IPS-15b (cell line): ENCODE data around the gene BTNL3.

Experiments
- H3K27me3 ChIP-seq: one replicate; pipeline ENCODE4 v1.6.1; 2013; ENCODE audit warnings: low read length; ENCODE audit not compliant: control insufficient read depth, insufficient read depth
- H3K36me3 ChIP-seq: one replicate; pipeline ENCODE4 v1.6.1; 2013; ENCODE audit warnings: low read length; ENCODE audit not compliant: control insufficient read depth, insufficient read depth
- H3K4me1 ChIP-seq: one replicate; pipeline ENCODE4 v1.6.1; 2013; ENCODE audit warnings: mild to moderate bottlenecking, low read length; ENCODE audit not compliant: control insufficient read depth, insufficient read depth
- H3K4me3 ChIP-seq: one replicate; pipeline ENCODE4 v1.5.1; 2013; ENCODE audit warnings: low read depth, low read length
- H3K9ac ChIP-seq: one replicate; pipeline ENCODE4 v1.6.1; 2013; ENCODE audit warnings: low read depth, mild to moderate bottlenecking, low read length
- H3K9me3 ChIP-seq: one replicate; pipeline ENCODE4 v1.6.1; 2013; ENCODE audit warnings: mild to moderate bottlenecking, low read length; ENCODE audit not compliant: control insufficient read depth, insufficient read depth

Gene BTNL3

DNA sequence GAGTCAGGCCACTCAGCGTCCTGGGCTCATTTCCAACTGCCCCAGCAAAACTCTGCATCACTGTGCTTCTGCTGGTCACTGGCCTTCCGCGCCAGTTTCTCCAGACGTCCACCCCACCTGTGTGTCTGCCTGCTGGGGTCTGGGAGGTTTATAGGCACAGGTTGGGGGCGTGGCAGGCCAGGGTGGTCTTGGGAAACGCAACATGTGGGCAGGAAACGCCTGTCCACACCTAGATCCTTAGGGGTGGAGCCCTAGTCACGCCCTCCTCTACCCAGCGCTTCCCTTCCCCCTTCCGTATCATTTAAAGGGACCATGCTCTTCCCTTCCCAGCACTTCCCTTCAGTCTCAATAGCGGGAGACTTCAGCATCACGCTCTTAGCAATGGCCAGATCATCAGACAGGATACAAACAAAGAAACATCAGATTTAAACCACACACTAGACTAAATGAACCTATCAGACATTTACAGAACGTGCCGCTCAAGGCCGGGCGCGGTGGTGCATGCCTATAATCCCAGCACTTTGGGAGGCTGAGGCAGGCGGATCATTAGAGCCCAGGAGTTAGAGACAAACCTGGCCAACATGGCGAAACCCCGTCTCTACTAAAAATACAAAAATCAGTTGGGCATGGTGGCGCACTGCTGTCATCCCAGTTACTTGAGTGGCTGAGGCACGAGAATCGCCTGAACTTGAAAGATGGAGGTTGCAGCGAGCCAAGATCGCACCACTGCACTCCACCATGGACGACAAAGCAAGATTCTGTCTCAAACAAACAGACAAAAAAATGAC is 39.6 kb downstream of the BTNL3 start:
- Histone ChIP-seq H3K9ac (peak overlapping the region; percentile 38), H3K4me3 (peak overlapping the region; percentile 63), H3K4me1 (no peaks in the 10 kb centered on the region), H3K27me3 (peaks cover 11% of the 10 kb centered on the region), H3K36me3 (no peaks in the 10 kb centered on the region), H3K9me3 (peaks cover 2% of the 10 kb centered on the region)

GRCh38 chr5:181031716-181032115 is 43.1 kb downstream of the BTNL3 start:
- Histone ChIP-seq H3K27me3 (peaks cover 11% of the 10 kb centered on the region), H3K36me3 (no peaks in the 10 kb centered on the region), H3K9me3 (peaks cover 3% of the 10 kb centered on the region), H3K4me3 (no peak overlapping the region), H3K9ac (no peak overlapping the region), H3K4me1 (peaks cover 2% of the 10 kb centered on the region)

- peaks cover 16% of the 10 kb centered on the region for H3K27me3 ChIP-seq
- peaks cover 3% of the 10 kb centered on the region for H3K4me1 ChIP-seq
- H3K9me3 ChIP-seq = peaks cover 3% of the 10 kb centered on the region
- H3K9ac ChIP-seq = no peak overlapping the region
- H3K36me3 ChIP-seq = no peaks in the 10 kb centered on the region
- no peak overlapping the region for H3K4me3 ChIP-seq
These were observed 47.6 kb downstream of the BTNL3 start for GRCh38 chr5:181035991-181036815.

DNA sequence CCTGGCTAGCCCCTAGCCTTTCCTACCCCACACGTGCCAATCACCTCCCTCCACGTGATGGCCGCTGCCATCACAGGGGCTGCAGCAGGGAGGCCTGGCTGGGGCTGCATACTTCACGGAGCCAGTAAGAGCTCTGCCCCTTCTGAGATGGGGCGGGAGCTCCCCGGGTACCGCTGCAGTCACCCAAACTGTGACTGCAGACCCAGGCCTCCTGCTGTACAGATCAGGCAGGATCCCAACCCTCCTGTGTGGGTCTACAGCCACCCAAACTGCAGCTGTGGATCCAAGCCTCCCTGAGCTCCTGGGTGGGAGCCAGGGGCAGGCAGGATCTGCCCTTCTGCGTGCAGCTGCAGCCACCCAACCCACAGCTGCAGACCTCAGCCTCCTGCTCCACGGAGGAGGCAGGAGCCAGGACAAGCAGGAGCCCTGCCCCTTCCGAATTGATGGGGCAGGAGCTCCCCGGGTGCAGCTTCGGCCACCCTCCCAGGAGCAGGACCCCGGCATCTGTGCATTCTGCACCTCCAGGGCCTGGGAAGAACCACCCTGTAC is 48.2 kb downstream of the BTNL3 start:
- H3K4me3 ChIP-seq = no peak overlapping the region
- no peak overlapping the region for H3K9ac ChIP-seq
- peaks cover 17% of the 10 kb centered on the region for H3K27me3 ChIP-seq
- H3K4me1 ChIP-seq = peaks cover 3% of the 10 kb centered on the region
- H3K36me3 ChIP-seq = no peaks in the 10 kb centered on the region
- H3K9me3 ChIP-seq = peaks cover 3% of the 10 kb centered on the region

DNA sequence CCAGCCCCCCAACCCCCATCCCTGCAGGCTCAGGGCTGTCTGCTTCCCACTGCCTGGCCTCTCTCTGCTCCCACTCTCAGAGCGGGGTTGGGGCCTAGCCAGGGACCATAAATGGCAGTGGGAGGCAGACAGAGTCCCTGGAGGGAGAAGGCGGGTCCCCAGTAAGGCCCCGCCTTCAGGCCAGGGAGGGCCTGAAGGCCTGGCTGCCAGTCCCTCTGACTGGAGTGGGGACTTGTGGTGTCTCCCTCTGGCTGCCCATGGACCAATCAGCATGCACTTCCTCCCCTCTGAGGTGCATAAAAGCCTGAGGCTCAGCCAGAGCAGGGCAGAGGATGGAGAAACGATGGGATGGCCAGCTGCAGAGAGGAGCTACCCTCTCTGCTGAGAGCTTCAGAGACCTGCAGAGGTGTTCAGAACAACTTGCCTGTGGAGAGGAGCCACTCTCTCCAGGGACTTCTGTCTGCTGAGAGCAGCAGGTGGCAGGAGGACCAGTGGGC is 48.8 kb downstream of the BTNL3 start:
- Histone ChIP-seq H3K27me3 (peaks cover 21% of the 10 kb centered on the region), H3K9ac (no peak overlapping the region), H3K4me3 (no peak overlapping the region), H3K4me1 (peaks cover 3% of the 10 kb centered on the region), H3K36me3 (no peaks in the 10 kb centered on the region), H3K9me3 (peaks cover 3% of the 10 kb centered on the region)

GRCh38 chr5:181039471-181039870 is 50.8 kb downstream of the BTNL3 start:
- Histone ChIP-seq H3K4me1 (peaks cover 3% of the 10 kb centered on the region), H3K4me3 (no peak overlapping the region), H3K9ac (no peak overlapping the region), H3K27me3 (peaks cover 22% of the 10 kb centered on the region), H3K9me3 (no peaks in the 10 kb centered on the region), H3K36me3 (no peaks in the 10 kb centered on the region)

GRCh38 chr5:181039931-181040630 is 51.4 kb downstream of the BTNL3 start, which contains the start of gene BTNL9:
Gene BTNL9 (plus strand): TSS chr5:181040266. CDS start chr5:181045490, 5,224 bp downstream.
- Histone ChIP-seq H3K27me3 (peaks cover 22% of the 10 kb centered on the region), H3K9me3 (no peaks in the 10 kb centered on the region), H3K4me3 (no peak within 1 kb of the TSS), H3K4me1 (peaks cover 3% of the 10 kb centered on the region), H3K36me3 (no peaks in the 10 kb centered on the region), H3K9ac (no peak within 1 kb of the TSS)

DNA sequence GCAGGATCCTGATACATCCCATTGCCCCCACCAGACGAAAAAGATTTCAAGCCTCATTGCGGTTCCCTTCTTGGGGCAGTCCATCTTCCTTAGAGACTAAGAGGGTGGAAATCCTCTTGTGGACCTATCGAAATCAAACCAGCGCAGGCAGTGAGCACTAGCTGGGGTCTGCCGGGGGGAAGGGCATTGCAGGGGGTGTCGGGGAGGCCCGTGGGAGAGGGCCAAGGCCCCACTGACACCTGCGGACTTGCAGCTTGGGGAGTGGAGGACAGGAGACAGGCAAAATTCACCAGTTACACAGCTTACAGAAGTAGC is 51.9 kb downstream of the BTNL3 start:
- peaks cover 22% of the 10 kb centered on the region for H3K27me3 ChIP-seq

DNA sequence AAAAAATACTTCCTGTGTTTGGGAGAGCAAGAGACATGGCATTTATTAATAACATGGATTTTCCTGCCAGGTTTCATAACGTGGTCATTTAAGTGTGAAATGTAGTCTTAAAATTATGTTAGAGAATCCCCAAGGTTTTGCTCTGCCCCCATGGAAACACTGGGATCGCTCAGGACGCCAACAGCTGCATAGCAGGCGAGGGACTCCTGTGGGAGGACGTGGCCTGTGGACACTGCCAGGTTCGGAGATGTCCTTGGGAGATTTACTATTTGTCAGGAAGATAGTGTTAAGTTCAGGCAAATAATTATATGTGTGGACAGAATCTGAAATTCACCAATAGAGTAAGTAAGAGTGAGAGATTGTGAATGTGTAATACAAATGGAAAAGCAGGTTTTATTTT is 52.4 kb downstream of the BTNL3 start:
- no peaks in the 10 kb centered on the region for H3K36me3 ChIP-seq
- H3K9ac ChIP-seq = no peak overlapping the region
- H3K27me3 ChIP-seq = peaks cover 22% of the 10 kb centered on the region
- no peak overlapping the region for H3K4me3 ChIP-seq
- peaks cover 3% of the 10 kb centered on the region for H3K4me1 ChIP-seq
- no peaks in the 10 kb centered on the region for H3K9me3 ChIP-seq

More for the DNA sequence above, 51.9 kb downstream of the BTNL3 start:
- peaks cover 3% of the 10 kb centered on the region for H3K4me1 ChIP-seq
- no peaks in the 10 kb centered on the region for H3K36me3 ChIP-seq
- no peak overlapping the region for H3K4me3 ChIP-seq
- no peak overlapping the region for H3K9ac ChIP-seq
- H3K9me3 ChIP-seq = no peaks in the 10 kb centered on the region

DNA sequence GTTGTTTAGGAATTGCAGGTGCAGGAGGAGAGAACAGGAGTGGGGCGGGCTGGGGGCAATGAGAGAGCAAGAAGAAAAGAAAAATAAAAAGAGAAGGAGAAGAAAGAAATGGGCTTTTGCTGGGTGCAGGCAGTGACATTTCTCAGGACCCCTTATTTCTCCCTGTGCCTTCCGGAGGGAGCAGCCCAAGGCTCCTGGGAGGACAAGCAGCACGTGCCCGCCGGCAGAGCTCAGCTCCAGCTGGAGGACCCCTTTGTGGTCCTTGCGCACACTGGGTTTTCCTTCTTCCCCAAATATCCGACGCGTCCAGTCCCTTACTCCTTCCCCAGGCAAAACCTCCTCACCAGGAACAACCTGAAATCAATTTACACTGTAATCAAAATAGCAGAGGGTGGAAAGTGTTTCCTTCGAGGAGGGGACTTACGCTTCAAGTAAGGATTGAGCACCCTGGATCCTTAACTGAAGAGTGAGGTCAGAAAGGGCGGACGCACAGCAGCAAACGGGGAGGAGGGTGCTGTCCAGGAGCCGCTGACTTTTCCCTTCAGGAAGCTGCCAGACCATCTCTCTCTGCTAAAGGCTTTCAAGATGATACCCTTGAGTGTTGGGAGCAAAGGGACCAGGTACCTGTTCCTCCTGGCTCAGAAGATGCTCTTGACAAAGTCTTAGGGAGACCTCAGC is 53.5 kb downstream of the BTNL3 start:
- H3K9me3 ChIP-seq = no peaks in the 10 kb centered on the region
- H3K27me3 ChIP-seq = peaks cover 32% of the 10 kb centered on the region
- no peak overlapping the region for H3K4me3 ChIP-seq
- H3K4me1 ChIP-seq = peaks cover 2% of the 10 kb centered on the region
- no peak overlapping the region for H3K9ac ChIP-seq
- no peaks in the 10 kb centered on the region for H3K36me3 ChIP-seq

DNA sequence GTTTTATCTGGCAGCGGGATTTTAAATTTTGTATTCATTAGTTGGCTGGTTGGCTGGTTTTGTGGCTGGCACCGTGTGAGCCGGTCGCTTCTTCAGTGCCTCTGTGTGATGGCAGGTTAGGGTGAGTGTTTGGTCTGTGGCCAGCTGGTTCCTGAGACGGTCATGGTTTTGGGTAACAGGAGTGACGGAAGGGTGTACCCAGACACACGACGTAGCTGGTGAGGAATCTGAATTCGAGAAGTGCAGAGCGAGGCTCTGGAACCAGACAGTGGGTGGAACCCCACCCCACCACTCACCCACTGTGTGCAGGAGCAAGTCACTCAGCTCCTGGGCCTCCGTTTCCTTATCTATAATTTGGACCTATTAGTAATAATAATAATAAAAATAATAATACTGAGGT is 54.1 kb downstream of the BTNL3 start:
- no peak overlapping the region for H3K4me3 ChIP-seq
- H3K36me3 ChIP-seq = no peaks in the 10 kb centered on the region
- H3K9ac ChIP-seq = no peak overlapping the region
- no peaks in the 10 kb centered on the region for H3K9me3 ChIP-seq
- peaks cover under 1% of the 10 kb centered on the region for H3K4me1 ChIP-seq
- peaks cover 38% of the 10 kb centered on the region for H3K27me3 ChIP-seq
